Spleen (tissue), 11 donors: ENCODE data around the gene ADM. TPM values are rescaled to one million over a fixed set of nuclear protein-coding genes. Genes with fewer than 3 reads are reported as not detected.

Source experiments
- DNase-seq: peaks from one replicate; pipeline ENCODE4 v3.0.0-alpha.2; 2020
- H3K27ac ChIP-seq, 8 donors: fragments of 200-600 bp; sonication (generic) in 7 of 8; 1 replicate in 4 of 8; 2 replicates in 4 of 8; pipeline versions ENCODE4 v1.5.0 to v1.8.0; 2016 to 2021; ENCODE audit warnings: inconsistent platforms in 4 of 8, mild to moderate bottlenecking in 4 of 8, moderate library complexity in 1 of 8
- H3K27me3 ChIP-seq, 7 donors: fragments of 200-600 bp; sonication (generic) in 6 of 7; replicated peaks in 1 of 7; 1 replicate in 4 of 7; 2 replicates in 3 of 7; pipeline versions ENCODE4 v1.5.0 to v1.8.0; 2016 to 2021; ENCODE audit warnings: inconsistent platforms in 3 of 7, mild to moderate bottlenecking in 1 of 7
- H3K36me3 ChIP-seq, 6 donors: fragments of 200-600 bp; sonication (generic) in 5 of 6; 1 replicate in 4 of 6; 2 replicates in 2 of 6; pipeline versions ENCODE4 v1.5.0 to v1.8.0; 2016 to 2021; ENCODE audit warnings: inconsistent platforms in 2 of 6
- H3K4me1 ChIP-seq, 6 donors: fragments of 200-600 bp; sonication (generic) in 5 of 6; 1 replicate in 3 of 6; 2 replicates in 3 of 6; pipeline versions ENCODE4 v1.5.0 to v1.8.0; 2016 to 2021; ENCODE audit warnings: inconsistent platforms in 3 of 6
- H3K4me3 ChIP-seq, 8 donors: fragments of 200-600 bp; sonication (generic) in 7 of 8; 1 replicate in 4 of 8; 2 replicates in 4 of 8; pipeline versions ENCODE4 v1.5.0 to v1.8.0; 2016 to 2021; ENCODE audit warnings: inconsistent platforms in 4 of 8, mild to moderate bottlenecking in 4 of 8, moderate library complexity in 2 of 8
- H3K9me3 ChIP-seq, 8 donors: fragments of 200-600 bp; sonication (generic) in 7 of 8; 1 replicate in 4 of 8; 2 replicates in 4 of 8; pipeline versions ENCODE4 v1.5.0 to v1.8.0; 2016 to 2021; ENCODE audit warnings: inconsistent platforms in 4 of 8
- POLR2A ChIP-seq, 3 donors: fragments of 450-650 bp; IDR thresholded peaks; one replicate each; pipeline ENCODE4 v1.5.1; 2017; ENCODE audit warnings: antibody characterized with exemption in 3 of 3, mild to moderate bottlenecking in 1 of 3
- POLR2AphosphoS5 ChIP-seq, 3 donors: sonication (generic); formaldehyde crosslinking; IDR thresholded peaks; one replicate each; pipeline ENCODE4 v1.5.1; 2017; ENCODE audit warnings: antibody characterized with exemption in 3 of 3
- WGBS, 5 donors: extraction: QIAGEN DNeasy Blood & Tissue Kit in 3 of 5; methylation state at CpG; one replicate each; pipeline versions ENCODE4 v1.1.5 to v1.1.7; 2013 to 2018; 5-methylcytosine and 5-hydroxymethylcytosine counted together
- intact Hi-C: fragments of 100-400 bp; cut with DNase I; formaldehyde crosslinking; loops from one replicate; pipeline ENCODE4 v1.15.0; 2023; ENCODE audit warnings: low total_unique reads
- polyA plus RNA-seq, 3 donors: library from polyadenylated mRNA; stranded (reverse); fragments of 200-250 nt; gene quantifications; one replicate each; pipeline ENCODE4 v1.2.1, GENCODE V29; 2013
- total RNA-seq, 7 donors: library from RNA; depleted of rRNA in 3 of 7; stranded (reverse); fragments of >200 nt in 3 of 7; fragmentation: NEBNext Ultra II Directional in 4 of 7; extraction: Animal tissue kit (Norgen Biotek cat#: 25700) in 4 of 7; gene quantifications; one replicate each; pipeline versions ENCODE4 v1.1.0 to v1.2.1, GENCODE V29; 2016 to 2021
- TF ChIP-seq, protein P1 (sequence below), 11 experiments: fragments of 200-600 bp in 7 of 11; fragments of 450-650 bp in 4 of 11; sonication (generic) in 4 of 11; IDR thresholded peaks in 8 of 11; conservative IDR thresholded peaks in 3 of 11; 1 replicate in 7 of 11; 2 replicates in 4 of 11; pipeline versions ENCODE4 v1.4.0 to v1.8.0; 2016 to 2021; ENCODE audit warnings: antibody characterized with exemption in 11 of 11, inconsistent platforms in 4 of 11, mild to moderate bottlenecking in 1 of 11
- donor health status: healthy with polysubstance abuse.
- donor health status: DM: no; HTN: no; CAD: no; lungs with moderate emphysema.
- donor health status: DM: no; HTN: no; CAD: no.
- donor health status: Bipolar disorder and iron deficiency.
- donor health status: healthy.
- donor health status: DM: no; HTN: no; CAD: no.
- donor health status: DM: yes; HTN: yes; CAD: no.

Gene ADM
- total and polyA plus RNA-seq, 10 donors = 5.2 to 88.0 (median 34.6) TPM

DNA sequence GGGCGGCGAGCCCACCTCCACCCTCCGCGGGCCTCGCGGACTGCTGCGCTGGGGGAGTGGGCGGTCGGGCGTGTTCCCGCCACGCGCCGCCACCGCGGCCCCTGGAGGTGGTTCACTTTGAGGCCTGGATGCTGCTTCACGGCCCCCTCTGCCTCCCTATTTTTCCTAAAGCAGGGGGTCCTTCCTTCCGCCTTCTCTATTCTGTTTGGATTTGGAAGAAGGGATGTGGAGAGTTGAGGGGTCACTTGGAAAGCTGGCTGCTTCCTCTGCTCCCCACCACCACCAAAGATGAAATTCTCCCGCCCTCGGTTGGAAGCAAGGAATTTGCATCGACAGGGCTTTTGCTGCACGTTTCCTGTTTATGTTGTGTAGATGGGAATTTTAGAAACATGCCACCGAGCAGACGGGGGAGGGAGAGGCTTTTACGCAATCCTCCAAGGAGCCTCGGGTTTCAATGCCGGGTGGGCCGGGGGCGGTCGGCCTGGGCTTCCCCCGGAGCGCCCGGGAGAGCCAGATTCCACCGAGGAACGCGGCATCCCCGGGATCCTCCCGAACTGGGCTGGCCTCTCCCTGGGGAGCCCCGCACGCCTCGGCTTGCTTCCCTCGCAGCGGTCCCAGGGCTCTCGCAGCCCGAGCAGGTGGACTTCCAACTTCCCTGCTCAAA is 10.5 kb upstream of the ADM start:
- TF ChIP-seq, protein P1, sequence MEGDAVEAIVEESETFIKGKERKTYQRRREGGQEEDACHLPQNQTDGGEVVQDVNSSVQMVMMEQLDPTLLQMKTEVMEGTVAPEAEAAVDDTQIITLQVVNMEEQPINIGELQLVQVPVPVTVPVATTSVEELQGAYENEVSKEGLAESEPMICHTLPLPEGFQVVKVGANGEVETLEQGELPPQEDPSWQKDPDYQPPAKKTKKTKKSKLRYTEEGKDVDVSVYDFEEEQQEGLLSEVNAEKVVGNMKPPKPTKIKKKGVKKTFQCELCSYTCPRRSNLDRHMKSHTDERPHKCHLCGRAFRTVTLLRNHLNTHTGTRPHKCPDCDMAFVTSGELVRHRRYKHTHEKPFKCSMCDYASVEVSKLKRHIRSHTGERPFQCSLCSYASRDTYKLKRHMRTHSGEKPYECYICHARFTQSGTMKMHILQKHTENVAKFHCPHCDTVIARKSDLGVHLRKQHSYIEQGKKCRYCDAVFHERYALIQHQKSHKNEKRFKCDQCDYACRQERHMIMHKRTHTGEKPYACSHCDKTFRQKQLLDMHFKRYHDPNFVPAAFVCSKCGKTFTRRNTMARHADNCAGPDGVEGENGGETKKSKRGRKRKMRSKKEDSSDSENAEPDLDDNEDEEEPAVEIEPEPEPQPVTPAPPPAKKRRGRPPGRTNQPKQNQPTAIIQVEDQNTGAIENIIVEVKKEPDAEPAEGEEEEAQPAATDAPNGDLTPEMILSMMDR (IDR thresholded peaks at IDR 0.05 in 8 of 11, conservative IDR thresholded peaks at IDR 0.05 in 3 of 11) = no peak
- TF ChIP-seq POLR2AphosphoS5 (IDR thresholded peaks at IDR 0.05) = peak; percentile 22 to 66 (median 41)
- Histone ChIP-seq H3K27me3 (peaks cover 0 to 20% (median 3%) of the 10 kb centered on the region in 7 donors), H3K4me3 (peak overlapping the region; percentile 62 to 94 (median 84)), H3K36me3 (no peaks in the 10 kb centered on the region), H3K9me3 (no peaks in the 10 kb centered on the region), H3K4me1 (peaks cover 9 to 77% (median 47%) of the 10 kb centered on the region in 6 donors), H3K27ac (peak overlapping the region; percentile 84 to 99 (median 97))
- peak; percentile 85 for DNase-seq
- WGBS, 5 donors = 0 to 2% (median 1%) methylated on average over 25 to 45 of the region's 45 CpGs
- intact Hi-C loops = no loop called here

DNA sequence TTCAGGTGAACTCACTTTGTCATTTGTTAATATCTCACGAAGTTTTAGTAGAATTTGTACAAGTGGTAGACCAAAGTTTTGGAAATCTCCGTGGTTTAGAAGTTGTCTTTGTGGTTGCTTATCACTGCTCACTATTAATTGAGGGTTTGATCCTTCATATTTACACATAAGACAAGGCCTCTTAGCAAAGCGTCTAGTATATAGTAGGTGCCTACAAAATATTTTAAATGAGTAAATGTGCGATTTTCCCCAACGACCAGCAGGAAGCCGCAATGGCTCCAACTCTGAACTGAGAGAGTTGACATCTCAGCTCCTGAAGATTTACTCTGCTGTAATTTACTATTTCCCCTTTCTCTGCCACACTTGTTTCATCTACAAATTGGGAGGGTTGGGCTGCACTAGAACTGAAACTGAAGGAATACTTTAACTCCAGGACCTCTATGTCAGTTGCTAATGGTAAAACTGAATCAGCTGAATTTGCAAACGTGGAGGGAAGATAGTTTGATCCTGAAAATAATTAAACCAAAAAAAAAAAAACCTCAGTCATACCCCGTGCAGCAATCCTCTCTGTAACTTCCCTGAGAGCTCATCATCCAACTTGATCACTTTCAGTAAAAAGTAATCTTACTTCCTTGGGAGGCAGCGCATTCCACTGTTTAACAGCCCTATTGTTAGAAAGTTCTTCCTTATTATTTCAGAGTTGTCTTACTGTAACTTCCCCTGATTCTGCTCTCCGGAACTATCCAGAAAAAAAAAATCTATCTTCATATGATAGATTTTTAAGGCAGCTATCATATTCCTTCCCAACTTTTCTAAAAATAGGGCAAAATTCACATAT is 9.6 kb upstream of the ADM start:
- Histone ChIP-seq H3K4me1 (peaks cover 9 to 69% (median 40%) of the 10 kb centered on the region in 6 donors), H3K36me3 (no peaks in the 10 kb centered on the region), H3K4me3 (peak overlapping the region in 7 of 8 donors; percentile 67 to 94 (median 87)), H3K27me3 (peaks cover 0 to 20% (median 3%) of the 10 kb centered on the region in 7 donors), H3K9me3 (no peaks in the 10 kb centered on the region), H3K27ac (peak overlapping the region in 7 of 8 donors; percentile 84 to 99 (median 97))
- DNase-seq = no peak
- intact Hi-C loops = no loop called here
- TF ChIP-seq POLR2A (IDR thresholded peaks at IDR 0.05) (no peak), POLR2AphosphoS5 (IDR thresholded peaks at IDR 0.05) (peak in 1 of 3 donors; percentile 11)
- 23 to 30% (median 26%) methylated on average over 10 of the region's 10 CpGs for WGBS, 5 donors

GRCh38 chr11:10298342-10298741 is 6.5 kb upstream of the ADM start:
- H3K4me1 ChIP-seq = peaks cover 9 to 58% (median 36%) of the 10 kb centered on the region in 6 donors
- no peak for DNase-seq
- intact Hi-C loops = no loop called here
- 58 to 68% (median 66%) methylated on average over 5 of the region's 5 CpGs for WGBS, 5 donors
- H3K9me3 ChIP-seq = no peaks in the 10 kb centered on the region
- TF ChIP-seq, protein P1 (IDR thresholded peaks at IDR 0.05 in 8 of 11, conservative IDR thresholded peaks at IDR 0.05 in 3 of 11) = peak in 4 of 11 experiments; percentile 5 to 40 (median 18)
- TF ChIP-seq POLR2A (IDR thresholded peaks at IDR 0.05) (no peak), POLR2AphosphoS5 (IDR thresholded peaks at IDR 0.05) (no peak)
- no peak overlapping the region for H3K27ac ChIP-seq
- H3K27me3 ChIP-seq = peaks cover 0 to 20% (median 3%) of the 10 kb centered on the region in 7 donors
- H3K4me3 ChIP-seq = no peak overlapping the region
- no peaks in the 10 kb centered on the region for H3K36me3 ChIP-seq

GRCh38 chr11:10301656-10302358 is 3.1 kb upstream of the ADM start:
- Histone ChIP-seq H3K4me1 (peaks cover 13 to 69% (median 51%) of the 10 kb centered on the region in 6 donors), H3K9me3 (no peaks in the 10 kb centered on the region), H3K27me3 (peaks cover 0 to 26% (median 11%) of the 10 kb centered on the region in 7 donors), H3K27ac (peak overlapping the region; percentile 74 to 94 (median 90)), H3K36me3 (peaks cover 0 to 8% (median 0%) of the 10 kb centered on the region in 6 donors), H3K4me3 (peak overlapping the region in 7 of 8 donors; percentile 63 to 96 (median 70))
- intact Hi-C loops = no loop called here
- no peak for DNase-seq
- no peak for TF ChIP-seq POLR2AphosphoS5 (IDR thresholded peaks at IDR 0.05)
- TF ChIP-seq POLR2A (IDR thresholded peaks at IDR 0.05) = no peak
- TF ChIP-seq, protein P1 (IDR thresholded peaks at IDR 0.05 in 8 of 11, conservative IDR thresholded peaks at IDR 0.05 in 3 of 11) = no peak
- WGBS, 5 donors = 40 to 57% (median 43%) methylated on average over 9 of the region's 9 CpGs
